Suprapubic skin (tissue), 4 donors: ENCODE results near the gene PIEZO1. TPM values are rescaled to one million over a fixed set of nuclear protein-coding genes. Genes with fewer than 3 reads are reported as not detected.

Experiments
- DNase-seq, 2 donors: peaks; one replicate each; pipeline ENCODE4 v3.0.0-alpha.2; 2019; ENCODE audit warnings: low spot score in 2 of 2
- H3K27ac ChIP-seq: fragments of 200-600 bp; sonication (generic); one replicate; pipeline ENCODE4 v1.5.1; 2019
- H3K27me3 ChIP-seq: fragments of 200-600 bp; sonication (generic); one replicate; pipeline ENCODE4 v1.5.1; 2019
- H3K36me3 ChIP-seq: fragments of 200-600 bp; sonication (generic); one replicate; pipeline ENCODE4 v1.5.1; 2019
- H3K4me1 ChIP-seq: fragments of 200-600 bp; sonication (generic); one replicate; pipeline ENCODE4 v1.5.1; 2019
- H3K4me3 ChIP-seq: fragments of 200-600 bp; sonication (generic); one replicate; pipeline ENCODE4 v1.5.1; 2019; ENCODE audit warnings: mild to moderate bottlenecking
- H3K9me3 ChIP-seq: fragments of 200-600 bp; sonication (generic); one replicate; pipeline ENCODE4 v1.5.1; 2019
- CTCF ChIP-seq, 2 donors: fragments of 200-600 bp in 1 of 2; fragments of 450-650 bp in 1 of 2; sonication (generic) in 1 of 2; IDR thresholded peaks; one replicate each; pipeline ENCODE4 v1.5.1; 2016 to 2019; ENCODE audit warnings: antibody characterized with exemption in 2 of 2, mild to moderate bottlenecking in 1 of 2, moderate library complexity in 1 of 2
- EP300 ChIP-seq: sonication (generic); formaldehyde crosslinking; IDR thresholded peaks from one replicate; pipeline ENCODE4 v1.6.1; 2017; ENCODE audit warnings: antibody characterized with exemption
- POLR2A ChIP-seq, 2 donors: fragments of 450-650 bp; IDR thresholded peaks; one replicate each; pipeline ENCODE4 v1.6.1; 2017; ENCODE audit warnings: antibody characterized with exemption in 2 of 2, mild to moderate bottlenecking in 2 of 2, moderate library complexity in 2 of 2
- POLR2AphosphoS5 ChIP-seq, 3 donors: sonication (generic); formaldehyde crosslinking; IDR thresholded peaks; one replicate each; pipeline ENCODE4 v1.6.1; 2017; ENCODE audit warnings: antibody characterized with exemption in 3 of 3
- WGBS: methylation state at CpG from one replicate; pipeline ENCODE4 v1.1.5; 2018; 5-methylcytosine and 5-hydroxymethylcytosine counted together
- total RNA-seq, 4 donors: library from RNA; depleted of rRNA; stranded (reverse); fragments of >200 nt; gene quantifications; one replicate each; pipeline ENCODE4 v1.1.0, GENCODE V29; 2016

PIEZO1 gene
- total RNA-seq, 4 donors from 2014 or later = 185 to 269 (median 224) TPM

- whole genome bisulfite sequencing = 64% methylated on average over 14 of the region's 30 CpGs
- Histone ChIP-seq H3K27ac (no peak overlapping the region), H3K9me3 (no peaks in the 10 kb centered on the region), H3K4me1 (peaks cover 52% of the 10 kb centered on the region), H3K36me3 (peaks cover 42% of the 10 kb centered on the region), H3K27me3 (no peaks in the 10 kb centered on the region), H3K4me3 (peak overlapping the region; percentile 11)
- DNase-seq = no peak
- TF ChIP-seq CTCF (IDR thresholded peaks at IDR 0.05) (no peak), EP300 (no peak), POLR2A (IDR thresholded peaks at IDR 0.05) (no peak), POLR2AphosphoS5 (IDR thresholded peaks at IDR 0.05) (no peak)
These were observed 83.2 kb downstream of the PIEZO1 start for GRCh38 chr16:88701581-88702370.

- Histone ChIP-seq H3K4me3 (peak overlapping the region; percentile 11), H3K9me3 (no peaks in the 10 kb centered on the region), H3K27ac (no peak overlapping the region), H3K4me1 (peaks cover 49% of the 10 kb centered on the region), H3K36me3 (peaks cover 51% of the 10 kb centered on the region), H3K27me3 (no peaks in the 10 kb centered on the region)
- TF ChIP-seq POLR2A (IDR thresholded peaks at IDR 0.05) = no peak
- no peak for TF ChIP-seq EP300
- TF ChIP-seq POLR2AphosphoS5 (IDR thresholded peaks at IDR 0.05) = no peak
- TF ChIP-seq CTCF (IDR thresholded peaks at IDR 0.05) = no peak
- 66% methylated on average over 17 of the region's 42 CpGs for WGBS
- DNase-seq = peak; percentile 93 to 97
These were observed 84.2 kb downstream of the PIEZO1 start for GRCh38 chr16:88700636-88701482.

- H3K4me1 ChIP-seq = peaks cover 44% of the 10 kb centered on the region
- no peaks in the 10 kb centered on the region for H3K9me3 ChIP-seq
- no peak for TF ChIP-seq EP300
- TF ChIP-seq POLR2A (IDR thresholded peaks at IDR 0.05) = no peak
- TF ChIP-seq CTCF (IDR thresholded peaks at IDR 0.05) = no peak
- no peak for TF ChIP-seq POLR2AphosphoS5 (IDR thresholded peaks at IDR 0.05)
- H3K36me3 ChIP-seq = peaks cover 54% of the 10 kb centered on the region
- no peaks in the 10 kb centered on the region for H3K27me3 ChIP-seq
- no peak overlapping the region for H3K4me3 ChIP-seq
- 71% methylated on average over 7 of the region's 14 CpGs for WGBS
- DNase-seq = no peak
- H3K27ac ChIP-seq = no peak overlapping the region
These were observed 84.7 kb downstream of the PIEZO1 start for GRCh38 chr16:88700322-88700635.

- H3K9me3 ChIP-seq = no peaks in the 10 kb centered on the region
- H3K4me3 ChIP-seq = no peak overlapping the region
- no peaks in the 10 kb centered on the region for H3K27me3 ChIP-seq
- no peak for DNase-seq
- peaks cover 33% of the 10 kb centered on the region for H3K4me1 ChIP-seq
- TF ChIP-seq POLR2A (IDR thresholded peaks at IDR 0.05) = no peak
- TF ChIP-seq POLR2AphosphoS5 (IDR thresholded peaks at IDR 0.05) = no peak
- no peak for TF ChIP-seq CTCF (IDR thresholded peaks at IDR 0.05)
- TF ChIP-seq EP300 = no peak
- H3K36me3 ChIP-seq = peaks cover 54% of the 10 kb centered on the region
- no CpG with 5 or more reads among the region's 16 CpGs for WGBS
- H3K27ac ChIP-seq = no peak overlapping the region
These were observed 85.8 kb downstream of the PIEZO1 start for GRCh38 chr16:88699180-88699579.

- DNase-seq = no peak
- peaks cover 31% of the 10 kb centered on the region for H3K4me1 ChIP-seq
- no peak overlapping the region for H3K27ac ChIP-seq
- no peak overlapping the region for H3K4me3 ChIP-seq
- no peaks in the 10 kb centered on the region for H3K27me3 ChIP-seq
- no peaks in the 10 kb centered on the region for H3K9me3 ChIP-seq
- peaks cover 54% of the 10 kb centered on the region for H3K36me3 ChIP-seq
- TF ChIP-seq POLR2A (IDR thresholded peaks at IDR 0.05) = no peak
- TF ChIP-seq EP300 = no peak
- no peak for TF ChIP-seq CTCF (IDR thresholded peaks at IDR 0.05)
- TF ChIP-seq POLR2AphosphoS5 (IDR thresholded peaks at IDR 0.05) = no peak
- WGBS = 100% methylated on average over 2 of the region's 25 CpGs
These were observed 86.4 kb downstream of the PIEZO1 start for GRCh38 chr16:88698646-88699045.
